ENCODE data around the gene SMIM5.

GRCh38 chr17:75676461-75676860 is 43.2 kb downstream of the SMIM5 start:
- TF ChIP-seq CTCF (IDR thresholded peaks at IDR 0.05) (no peak), POLR2A (IDR thresholded peaks at IDR 0.05) (no peak)
